ENCODE data around the gene CABLES1.

The CABLES1 gene

GRCh38 chr18:23166891-23167541, 31.7 kb downstream of the CABLES1 start:
- DNase-seq = no peak

- no peak for DNase-seq
Observed at GRCh38 chr18:23169673-23170044, 34.4 kb downstream of the CABLES1 start.

GRCh38 chr18:23170137-23170536, 34.9 kb downstream of the CABLES1 start:
- no peak for DNase-seq

- DNase-seq = no peak
Observed at GRCh38 chr18:23171581-23172156, 36.4 kb downstream of the CABLES1 start.

GRCh38 chr18:23172591-23173380, 37.5 kb downstream of the CABLES1 start:
- no peak for DNase-seq

- no peak for DNase-seq
Observed at GRCh38 chr18:23173912-23174311, 38.6 kb downstream of the CABLES1 start.

GRCh38 chr18:23176701-23177432, 41.6 kb downstream of the CABLES1 start:
- DNase-seq = no peak

GRCh38 chr18:23177433-23178072, 42.3 kb downstream of the CABLES1 start:
- no peak for DNase-seq

GRCh38 chr18:23178201-23178600, 42.9 kb downstream of the CABLES1 start:
- no peak for DNase-seq

GRCh38 chr18:23178661-23179081, 43.4 kb downstream of the CABLES1 start:
- no peak for DNase-seq

- DNase-seq = no peak
Observed at GRCh38 chr18:23179416-23179815, 44.1 kb downstream of the CABLES1 start.

GRCh38 chr18:23181547-23181946, 46.3 kb downstream of the CABLES1 start:
- DNase-seq = no peak

GRCh38 chr18:23182606-23183005, 47.3 kb downstream of the CABLES1 start:
- no peak for DNase-seq

- DNase-seq = no peak
Observed at GRCh38 chr18:23183411-23184150, 48.3 kb downstream of the CABLES1 start.

GRCh38 chr18:23186781-23187180, 51.5 kb downstream of the CABLES1 start:
- no peak for DNase-seq

GRCh38 chr18:23188068-23188760, 52.9 kb downstream of the CABLES1 start:
- no peak for DNase-seq

GRCh38 chr18:23189099-23189498, 53.8 kb downstream of the CABLES1 start:
- DNase-seq = no peak

GRCh38 chr18:23189768-23190661, 54.7 kb downstream of the CABLES1 start:
- peak in 4 of 51 donors; percentile 6 to 49 (median 16) for DNase-seq

GRCh38 chr18:23191232-23191631, 55.9 kb downstream of the CABLES1 start:
- DNase-seq = no peak
